SK-N-MC (cell line): ENCODE results near the gene CTDSP1.

Source experiments
- DNase-seq: peaks from one replicate; pipeline ENCODE4 v3.0.0-alpha.2; 2011; ENCODE audit warnings: low read depth, low spot score
- H3K27ac ChIP-seq: fragments of 200-600 bp; sonication (generic); 2 replicates; pipeline ENCODE4 v1.5.1; 2016; ENCODE audit warnings: mixed run types
- H3K36me3 ChIP-seq: fragments of 200-600 bp; sonication (generic); 2 replicates; pipeline ENCODE4 v1.6.1; 2017; ENCODE audit warnings: antibody characterized with exemption, low read length, mixed read lengths; ENCODE audit not compliant: insufficient read depth
- H3K4me3 ChIP-seq: fragments of 200-600 bp; sonication (generic); 2 replicates; pipeline ENCODE4 v1.5.1; 2016
- H3K9ac ChIP-seq: fragments of 200-600 bp; sonication (generic); 2 replicates; pipeline ENCODE4 v1.8.0; 2017; ENCODE audit warnings: mixed run types, mixed read lengths; ENCODE audit not compliant: insufficient read length
- H3K9me3 ChIP-seq: fragments of 200-600 bp; sonication (generic); 2 replicates; pipeline ENCODE4 v1.6.1; 2017; ENCODE audit warnings: low read depth, mild to moderate bottlenecking, antibody characterized with exemption, low read length, moderate library complexity, mixed read lengths
- EZH2 ChIP-seq: fragments of 200-600 bp; sonication (generic); IDR thresholded peaks from one replicate; pipeline ENCODE4 v1.6.1; 2017; ENCODE audit warnings: antibody characterized with exemption
- FOXP2 ChIP-seq: optimal IDR thresholded peaks from 2 replicates; pipeline ENCODE3; 2011; ENCODE audit warnings: mild to moderate bottlenecking, moderate library complexity; ENCODE audit not compliant: insufficient read depth; ENCODE audit errors: extremely low read length, control extremely low read depth
- POLR2AphosphoS5 ChIP-seq: IDR thresholded peaks from 2 replicates; pipeline ENCODE4 v1.6.1; 2012; ENCODE audit warnings: mild to moderate bottlenecking, low read depth, low read length, borderline replicate concordance

The CTDSP1 gene

DNA sequence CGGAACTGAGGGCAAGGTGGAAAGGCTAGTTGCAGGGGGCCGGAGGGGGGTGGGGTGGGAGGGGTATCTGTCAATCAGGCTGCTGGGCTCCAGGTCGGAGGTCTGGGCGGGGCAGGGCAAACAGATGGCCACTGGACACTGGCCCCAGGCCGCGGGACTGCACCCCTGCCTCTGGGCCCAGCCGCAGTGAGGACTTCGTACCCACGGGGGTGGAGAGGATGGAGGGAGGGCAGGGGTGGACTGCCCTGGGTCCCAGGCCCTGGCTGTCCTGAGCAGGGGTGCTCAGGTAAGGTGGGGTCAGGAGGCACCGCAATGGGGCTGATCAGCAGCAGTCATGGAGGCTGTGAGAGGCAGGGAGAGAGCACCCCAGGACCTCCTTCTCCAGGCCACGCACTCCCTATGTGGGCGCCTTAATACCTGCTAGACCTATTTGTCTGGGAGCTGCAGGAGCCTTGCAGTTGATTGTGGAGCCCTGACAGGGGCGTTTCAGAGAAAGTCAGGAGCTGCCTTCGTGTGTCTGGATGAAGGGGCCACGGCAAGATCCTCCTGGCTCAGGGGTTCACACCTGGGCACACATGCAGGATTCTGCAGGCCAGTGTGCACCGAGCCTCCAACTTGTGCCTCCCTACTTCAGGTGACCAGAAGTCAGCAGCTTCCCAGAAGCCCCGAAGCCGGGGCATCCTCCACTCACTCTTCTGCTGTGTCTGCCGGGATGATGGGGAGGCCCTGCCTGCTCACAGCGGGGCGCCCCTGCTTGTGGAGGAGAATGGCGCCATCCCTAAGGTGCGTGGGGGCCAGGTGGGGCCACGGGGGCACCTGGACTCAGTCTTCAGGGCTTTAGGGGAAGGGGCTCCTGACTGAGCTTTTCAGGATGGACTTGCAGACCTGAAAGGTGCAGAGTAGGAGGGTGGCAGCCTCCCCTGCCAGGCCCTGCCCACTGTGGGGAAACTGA is 1.5 kb downstream of the CTDSP1 start:
- TF ChIP-seq POLR2AphosphoS5 (no peak), EZH2 (no peak), FOXP2 (no peak)
- Histone ChIP-seq H3K9me3 (no peaks in the 10 kb centered on the region), H3K9ac (peak overlapping the region; percentile 93), H3K4me3 (peak overlapping the region; percentile 91), H3K27ac (peak overlapping the region; percentile 73), H3K36me3 (peaks cover 21% of the 10 kb centered on the region; the same call in 1 of the 2 replicates)
- DNase-seq, result no peak

DNA sequence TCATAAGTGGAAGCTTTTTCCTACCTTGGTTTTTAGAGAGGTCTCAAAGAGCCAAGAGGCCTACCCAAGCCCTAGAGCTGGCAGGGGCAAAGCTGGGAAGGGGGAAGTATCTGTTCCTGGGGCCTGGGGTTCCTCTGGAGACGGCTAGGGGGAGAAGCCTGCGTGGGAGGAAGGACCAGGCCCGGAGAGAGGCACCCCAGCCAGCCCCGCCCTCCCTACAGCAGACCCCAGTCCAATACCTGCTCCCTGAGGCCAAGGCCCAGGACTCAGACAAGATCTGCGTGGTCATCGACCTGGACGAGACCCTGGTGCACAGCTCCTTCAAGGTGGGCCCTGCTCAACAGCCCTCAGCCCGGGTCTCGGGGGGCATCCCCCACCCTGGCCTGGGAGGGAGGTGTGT is 2.2 kb downstream of the CTDSP1 start:
- H3K36me3 ChIP-seq, result peaks cover 21% of the 10 kb centered on the region; the same call in 1 of the 2 replicates
- H3K9ac ChIP-seq, result no peak overlapping the region
- no peak for DNase-seq
- no peaks in the 10 kb centered on the region for H3K9me3 ChIP-seq
- TF ChIP-seq POLR2AphosphoS5, result no peak
- no peak for TF ChIP-seq EZH2
- no peak for TF ChIP-seq FOXP2
- H3K4me3 ChIP-seq, result no peak overlapping the region
- peak overlapping the region; percentile 73; the same call in 1 of the 2 replicates for H3K27ac ChIP-seq

DNA sequence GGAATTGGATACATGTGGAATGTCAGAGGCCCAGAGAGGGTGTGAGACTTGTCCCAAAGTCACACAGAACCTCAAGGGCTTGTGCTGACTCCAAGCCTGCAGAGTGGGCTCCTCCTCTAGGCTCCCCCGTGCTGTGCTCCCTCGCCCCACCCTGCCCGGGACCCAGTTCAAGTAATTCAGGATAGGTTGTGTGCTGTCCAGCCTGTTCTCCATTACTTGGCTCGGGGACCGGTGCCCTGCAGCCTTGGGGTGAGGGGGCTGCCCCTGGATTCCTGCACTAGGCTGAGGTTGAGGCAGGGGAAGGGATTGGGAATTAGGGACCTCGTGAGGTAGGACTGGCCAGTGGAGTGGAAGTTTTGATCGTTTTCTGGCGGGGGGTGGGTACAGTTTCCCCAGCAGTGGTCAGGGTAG is 2.8 kb downstream of the CTDSP1 start:
- no peak overlapping the region for H3K9ac ChIP-seq

DNA sequence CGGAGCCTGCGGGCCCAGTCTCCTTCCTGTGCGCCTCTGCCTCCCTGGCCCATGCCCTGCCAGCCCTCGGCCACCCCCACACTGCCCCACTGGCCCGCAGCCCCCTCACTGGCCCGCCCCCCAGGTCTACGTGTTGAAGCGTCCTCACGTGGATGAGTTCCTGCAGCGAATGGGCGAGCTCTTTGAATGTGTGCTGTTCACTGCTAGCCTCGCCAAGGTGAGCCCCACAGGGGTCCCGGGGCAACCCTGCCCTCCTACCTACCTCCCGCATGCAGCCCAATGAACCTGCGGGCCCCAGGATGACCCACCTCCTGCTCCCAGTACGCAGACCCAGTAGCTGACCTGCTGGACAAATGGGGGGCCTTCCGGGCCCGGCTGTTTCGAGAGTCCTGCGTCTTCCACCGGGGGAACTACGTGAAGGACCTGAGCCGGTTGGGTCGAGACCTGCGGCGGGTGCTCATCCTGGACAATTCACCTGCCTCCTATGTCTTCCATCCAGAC is 3.3 kb downstream of the CTDSP1 start:
- no peak for TF ChIP-seq EZH2
- TF ChIP-seq FOXP2, result no peak
- TF ChIP-seq POLR2AphosphoS5, result no peak
- no peak overlapping the region for H3K9ac ChIP-seq

More for the DNA sequence above, 2.8 kb downstream of the CTDSP1 start:
- TF ChIP-seq EZH2 (no peak), POLR2AphosphoS5 (no peak), FOXP2 (no peak)
- Histone ChIP-seq H3K27ac (no peak overlapping the region), H3K4me3 (no peak overlapping the region), H3K36me3 (peaks cover 21% of the 10 kb centered on the region; the same call in 1 of the 2 replicates), H3K9me3 (no peaks in the 10 kb centered on the region)
- no peak for DNase-seq

DNA sequence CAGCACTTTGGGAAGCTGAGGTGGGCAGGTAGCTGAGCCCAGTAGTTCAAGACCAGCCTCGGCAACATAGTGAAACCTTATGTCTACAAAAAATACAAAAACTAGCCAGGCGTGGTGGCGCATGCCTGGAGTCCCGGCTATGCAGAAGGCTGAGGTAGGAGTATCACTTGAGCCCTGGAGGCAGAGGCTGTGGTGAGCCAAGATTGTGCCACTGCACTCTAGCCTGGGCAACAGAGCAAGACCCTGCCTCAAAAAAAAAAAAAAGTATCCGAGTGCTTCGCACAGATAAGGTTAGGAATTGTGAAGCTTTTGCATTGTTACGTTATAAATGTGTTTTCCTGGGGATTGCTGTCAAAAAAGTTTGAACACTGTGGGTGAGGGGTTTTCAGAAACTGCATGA is 4.1 kb downstream of the CTDSP1 start:
- DNase-seq, result no peak
- Histone ChIP-seq H3K9ac (no peak overlapping the region), H3K27ac (no peak overlapping the region), H3K9me3 (no peaks in the 10 kb centered on the region), H3K36me3 (peaks cover 21% of the 10 kb centered on the region; the same call in 1 of the 2 replicates), H3K4me3 (no peak overlapping the region)
- TF ChIP-seq FOXP2 (no peak), EZH2 (no peak), POLR2AphosphoS5 (no peak)

More for the DNA sequence above, 3.3 kb downstream of the CTDSP1 start:
- H3K9me3 ChIP-seq, result no peaks in the 10 kb centered on the region
- H3K36me3 ChIP-seq, result peaks cover 21% of the 10 kb centered on the region; the same call in 1 of the 2 replicates
- H3K4me3 ChIP-seq, result no peak overlapping the region
- DNase-seq, result no peak
- no peak overlapping the region for H3K27ac ChIP-seq

DNA sequence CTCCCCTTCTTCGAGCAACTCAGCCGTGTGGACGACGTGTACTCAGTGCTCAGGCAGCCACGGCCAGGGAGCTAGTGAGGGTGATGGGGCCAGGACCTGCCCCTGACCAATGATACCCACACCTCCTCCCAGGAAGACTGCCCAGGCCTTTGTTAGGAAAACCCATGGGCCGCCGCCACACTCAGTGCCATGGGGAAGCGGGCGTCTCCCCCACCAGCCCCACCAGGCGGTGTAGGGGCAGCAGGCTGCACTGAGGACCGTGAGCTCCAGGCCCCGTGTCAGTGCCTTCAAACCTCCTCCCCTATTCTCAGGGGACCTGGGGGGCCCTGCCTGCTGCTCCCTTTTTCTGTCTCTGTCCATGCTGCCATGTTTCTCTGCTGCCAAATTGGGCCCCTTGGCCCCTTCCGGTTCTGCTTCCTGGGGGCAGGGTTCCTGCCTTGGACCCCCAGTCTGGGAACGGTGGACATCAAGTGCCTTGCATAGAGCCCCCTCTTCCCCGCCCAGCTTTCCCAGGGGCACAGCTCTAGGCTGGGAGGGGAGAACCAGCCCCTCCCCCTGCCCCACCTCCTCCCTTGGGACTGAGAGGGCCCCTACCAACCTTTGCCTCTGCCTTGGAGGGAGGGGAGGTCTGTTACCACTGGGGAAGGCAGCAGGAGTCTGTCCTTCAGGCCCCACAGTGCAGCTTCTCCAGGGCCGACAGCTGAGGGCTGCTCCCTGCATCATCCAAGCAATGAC is 4.8 kb downstream of the CTDSP1 start:
- no peak for DNase-seq
- Histone ChIP-seq H3K27ac (peak overlapping the region; percentile 80), H3K9ac (peak overlapping the region; percentile 65), H3K4me3 (peak overlapping the region; percentile 82; the same call in 1 of the 2 replicates), H3K9me3 (no peaks in the 10 kb centered on the region), H3K36me3 (peaks cover 21% of the 10 kb centered on the region; the same call in 1 of the 2 replicates)
- TF ChIP-seq FOXP2 (no peak), POLR2AphosphoS5 (no peak), EZH2 (no peak)

DNA sequence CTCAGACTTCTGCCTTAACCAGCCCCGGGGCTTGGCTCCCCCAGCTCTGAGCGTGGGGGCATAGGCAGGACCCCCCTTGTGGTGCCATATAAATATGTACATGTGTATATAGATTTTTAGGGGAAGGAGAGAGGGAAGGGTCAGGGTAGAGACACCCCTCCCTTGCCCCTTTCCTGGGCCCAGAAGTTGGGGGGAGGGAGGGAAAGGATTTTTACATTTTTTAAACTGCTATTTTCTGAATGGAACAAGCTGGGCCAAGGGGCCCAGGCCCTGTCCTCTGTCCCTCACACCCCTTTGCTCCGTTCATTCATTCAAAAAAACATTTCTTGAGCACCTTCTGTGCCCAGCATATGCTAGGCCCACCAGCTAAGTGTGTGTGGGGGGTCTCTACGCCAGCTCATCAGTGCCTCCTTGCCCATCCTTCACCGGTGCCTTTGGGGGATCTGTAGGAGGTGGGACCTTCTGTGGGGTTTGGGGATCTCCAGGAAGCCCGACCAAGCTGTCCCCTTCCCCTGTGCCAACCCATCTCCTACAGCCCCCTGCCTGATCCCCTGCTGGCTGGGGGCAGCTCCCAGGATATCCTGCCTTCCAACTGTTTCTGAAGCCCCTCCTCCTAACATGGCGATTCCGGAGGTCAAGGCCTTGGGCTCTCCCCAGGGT is 5.5 kb downstream of the CTDSP1 start:
- Histone ChIP-seq H3K9me3 (no peaks in the 10 kb centered on the region), H3K4me3 (peak overlapping the region; percentile 82), H3K9ac (peak overlapping the region; percentile 65), H3K36me3 (peaks cover 21% of the 10 kb centered on the region; the same call in 1 of the 2 replicates), H3K27ac (peak overlapping the region; percentile 80)
- TF ChIP-seq FOXP2 (no peak), EZH2 (no peak)
- DNase-seq, result no peak
